Endothelial cell of umbilical vein (primary cell): ENCODE results near the gene CSRP1. TPM values are rescaled to one million over a fixed set of nuclear protein-coding genes. Genes with fewer than 3 reads are reported as not detected.

Source experiments
- BruUV-seq: library from RNA; stranded (reverse); fragments of 400-500 nt; replicated peaks from 2 replicates; lab custom pipeline; 2021; lab: Mats Ljungman, UMichigan
- CTCF ChIA-PET: fragments of 300-600, 350-600 bp; sonication (Branson Sonifier 250); formaldehyde crosslinking; loops from one replicate; lab custom pipeline; 2021; ENCODE audit warnings: antibody characterized with exemption, inconsistent platforms; lab: Charles Lee
- POLR2A ChIA-PET: fragments of 300-600, 350-600 bp; sonication (Branson Sonifier 250); formaldehyde crosslinking; loops from one replicate; lab custom pipeline; 2021; ENCODE audit warnings: antibody characterized with exemption, inconsistent platforms; lab: Charles Lee
- DNase-seq: peaks from one replicate; pipeline ENCODE4 v3.0.0-alpha.2; 2011; ENCODE audit warnings: low read depth, low spot score
- FAIRE-seq: peaks from 2 replicates; lab custom pipeline; 2011; peaks lifted over from hg19 to GRCh38; lab: Jason Lieb, UNC
- H2AFZ ChIP-seq: 2 replicates; pipeline ENCODE4 v1.6.0; 2012; ENCODE audit warnings: low read depth, low read length, control low read depth, inconsistent platforms
- H3K27ac ChIP-seq: 2 replicates; pipeline ENCODE4 v1.5.1; 2011; ENCODE audit warnings: low read depth, mild to moderate bottlenecking, control low read depth, low read length, moderate library complexity; ENCODE audit not compliant: insufficient read depth
- H3K27me3 ChIP-seq, 2 experiments: 2 replicates each; pipeline versions ENCODE4 v1.6.0 to v1.6.1; 2011; ENCODE audit warnings: low read length in 2 of 2, mixed read lengths in 1 of 2; ENCODE audit not compliant: control insufficient read depth in 2 of 2, insufficient read depth in 2 of 2
- H3K36me3 ChIP-seq, 2 experiments: 2 replicates in 1 of 2; 3 replicates in 1 of 2; pipeline ENCODE4 v1.5.1; 2011; ENCODE audit warnings: low read length in 2 of 2, mild to moderate bottlenecking in 1 of 2, moderate library complexity in 1 of 2; ENCODE audit not compliant: control insufficient read depth in 2 of 2, insufficient read depth in 2 of 2; ENCODE audit errors: extremely low read depth in 1 of 2
- H3K4me1 ChIP-seq: 3 replicates; pipeline ENCODE4 v1.5.1; 2011; ENCODE audit warnings: mild to moderate bottlenecking, low read length; ENCODE audit not compliant: control insufficient read depth, insufficient read depth; ENCODE audit errors: extremely low read depth
- H3K4me2 ChIP-seq: 2 replicates; pipeline ENCODE4 v1.6.1; 2011; ENCODE audit warnings: low read length, control low read depth, mixed read lengths; ENCODE audit not compliant: insufficient read depth
- H3K4me3 ChIP-seq, 3 experiments: fragments of 200-600 bp in 1 of 3; sonication (generic), shearing (Covaris generic) in 1 of 3; replicated peaks in 1 of 3; 2 replicates each; pipeline ENCODE4 v1.5.1; 2011 to 2016; ENCODE audit warnings: control low read depth in 3 of 3, low read length in 3 of 3, mild to moderate bottlenecking in 2 of 3, inconsistent platforms in 1 of 3, low read depth in 1 of 3, moderate library complexity in 1 of 3; ENCODE audit not compliant: insufficient read depth in 1 of 3
- H3K79me2 ChIP-seq: 2 replicates; pipeline ENCODE4 v1.6.0; 2012; ENCODE audit warnings: low read length, inconsistent platforms; ENCODE audit not compliant: control insufficient read depth, insufficient read depth
- H3K9ac ChIP-seq: replicated peaks from 2 replicates; pipeline ENCODE3; 2011; ENCODE audit warnings: low read length, control low read depth; ENCODE audit not compliant: insufficient read depth; ENCODE audit errors: extremely low read depth
- H3K9me1 ChIP-seq: replicated peaks from 3 replicates; pipeline ENCODE4 v1.6.0; 2011; ENCODE audit warnings: mild to moderate bottlenecking, low read length; ENCODE audit not compliant: control insufficient read depth, insufficient read depth; ENCODE audit errors: extremely low read depth
- H3K9me3 ChIP-seq: replicated peaks from 2 replicates; pipeline ENCODE4 v1.5.1; 2012; ENCODE audit warnings: low read length, inconsistent platforms; ENCODE audit not compliant: control insufficient read depth, insufficient read depth
- H4K20me1 ChIP-seq: replicated peaks from 2 replicates; pipeline ENCODE3; 2011; ENCODE audit warnings: mild to moderate bottlenecking, low read length; ENCODE audit not compliant: control insufficient read depth, insufficient read depth; ENCODE audit errors: extremely low read depth
- CTCF ChIP-seq, 2 donors: IDR thresholded peaks; 1 replicate in 1 of 2; 2 replicates in 1 of 2; pipeline ENCODE4 v1.5.1; 2011; ENCODE audit warnings: low read length in 2 of 2, mild to moderate bottlenecking in 2 of 2, moderate library complexity in 2 of 2, control low read depth in 1 of 2, inconsistent platforms in 1 of 2, low read depth in 1 of 2; ENCODE audit not compliant: insufficient read depth in 1 of 2; ENCODE audit errors: extremely low read depth in 1 of 2
- EZH2 ChIP-seq: IDR thresholded peaks from 2 replicates; pipeline ENCODE4 v1.6.1; 2012; ENCODE audit warnings: borderline replicate concordance, low read depth, mild to moderate bottlenecking, moderate library complexity, low read length, inconsistent platforms; ENCODE audit not compliant: severe bottlenecking
- FOS ChIP-seq: IDR thresholded peaks from 2 replicates; pipeline ENCODE4 v1.6.1; 2011; ENCODE audit warnings: mild to moderate bottlenecking, low read length, moderate library complexity, borderline replicate concordance; ENCODE audit not compliant: insufficient read depth
- GATA2 ChIP-seq: IDR thresholded peaks from 2 replicates; pipeline ENCODE4 v1.7.0; 2011; ENCODE audit warnings: low read depth, mild to moderate bottlenecking, moderate library complexity, mixed read lengths, low read length; ENCODE audit not compliant: insufficient read length, insufficient read depth
- JUN ChIP-seq: IDR thresholded peaks from 2 replicates; pipeline ENCODE4 v1.6.1; 2011; ENCODE audit warnings: borderline replicate concordance, low read depth; ENCODE audit not compliant: insufficient read length, insufficient read depth
- MAX ChIP-seq: IDR thresholded peaks from 2 replicates; pipeline ENCODE4 v1.6.1; 2011; ENCODE audit not compliant: insufficient read depth, insufficient read length
- MYC ChIP-seq: IDR thresholded peaks from one replicate; pipeline ENCODE4 v1.6.1; 2011; ENCODE audit warnings: mild to moderate bottlenecking, low read depth, low read length
- POLR2A ChIP-seq: IDR thresholded peaks from 2 replicates; pipeline ENCODE4 v1.6.1; 2012; ENCODE audit warnings: low read depth, mild to moderate bottlenecking, control low read depth, low read length
- POLR2AphosphoS5 ChIP-seq: IDR thresholded peaks from 2 replicates; pipeline ENCODE4 v1.6.1; 2012; ENCODE audit warnings: low read depth, mild to moderate bottlenecking, control low read depth, low read length, moderate library complexity; ENCODE audit not compliant: insufficient read depth
- dilution Hi-C: fragments of 300-500 bp; cut with MboI; formaldehyde crosslinking; loops from one replicate; pipeline ENCODE4 v1.15.0; 2019; ENCODE audit warnings: low sequenced_read_pairs; ENCODE audit not compliant: extremely low pct_ligation_motif_present
- intact Hi-C: fragments of 100-400 bp; cut with micrococcal nuclease; formaldehyde crosslinking; loops from one replicate; pipeline ENCODE4 v1.10.0; 2022
- polyA plus RNA-seq, 4 experiments: library from polyadenylated mRNA; depleted of rRNA in 3 of 4; stranded (reverse) in 3 of 4; unstranded in 1 of 4; fragments of >200 nt; gene quantifications; 2 replicates each; pipeline versions ENCODE4 v1.2.1 to v1.2.3, GENCODE V29; 2011 to 2012; ENCODE audit warnings: missing spikeins in 1 of 4
- total RNA-seq: library from RNA; stranded (reverse); gene quantifications from 2 replicates; pipeline ENCODE4 v1.2.3, GENCODE V29; 2021

CSRP1 gene
- total and polyA plus RNA-seq, 2 donors (not counting 3 experiments of a cell fraction or from before 2014, with no cell fraction given): 393 to 510 TPM

GRCh38 chr1:201483373-201483949 is 23.5 kb downstream of the CSRP1 start:
- Histone ChIP-seq H2AFZ (no peak overlapping the region), H3K27me3 (peaks cover 0 to 3% of the 10 kb centered on the region in 2 experiments), H3K9me1 (no peaks in the 10 kb centered on the region), H4K20me1 (no peaks in the 10 kb centered on the region), H3K9ac (no peak overlapping the region), H3K4me2 (no peak overlapping the region), H3K27ac (no peak overlapping the region), H3K36me3 (peaks cover 16 to 18% of the 10 kb centered on the region in 2 experiments), H3K4me3 (no peak overlapping the region), H3K79me2 (peaks cover 5% of the 10 kb centered on the region), H3K4me1 (peaks cover 32% of the 10 kb centered on the region), H3K9me3 (no peaks in the 10 kb centered on the region)
- ChIA-PET CTCF (interaction anchor here (0.8 to 28.3 kb wide), 9 partner anchors 8 to 310 kb away, joined by 3 to 1317 read pairs (median 9); partner anchors contain the start of genes CSRP1 and NAV1), POLR2A (interaction anchor here (1.0 kb wide), 1 partner anchor 28 kb away, joined by 6 read pairs; no protein-coding TSS in a partner anchor)
- TSS peak; percentile 64 for BruUV-seq
- intact Hi-C loops: loop anchor here (2.0 to 5.0 kb wide), 3 partner anchors 49 to 221 kb away; no protein-coding TSS in a partner anchor
- dilution Hi-C loops: no loop called here
- DNase-seq: no peak
- no peak for TF ChIP-seq CTCF (IDR thresholded peaks at IDR 0.05; ENCODE audit: extremely low read depth in 1 of 2, insufficient read depth in 1 of 2, low read depth in 1 of 2, low read length in 2 of 2)
- TF ChIP-seq EZH2: no peak
- TF ChIP-seq FOS: no peak
- TF ChIP-seq MYC: no peak
- no peak for TF ChIP-seq JUN
- no peak for TF ChIP-seq MAX
- TF ChIP-seq POLR2A: no peak
- no peak for TF ChIP-seq POLR2AphosphoS5
- TF ChIP-seq GATA2: no peak
- FAIRE-seq: no peak
